ENCODE data around the gene NRG3.

DNA sequence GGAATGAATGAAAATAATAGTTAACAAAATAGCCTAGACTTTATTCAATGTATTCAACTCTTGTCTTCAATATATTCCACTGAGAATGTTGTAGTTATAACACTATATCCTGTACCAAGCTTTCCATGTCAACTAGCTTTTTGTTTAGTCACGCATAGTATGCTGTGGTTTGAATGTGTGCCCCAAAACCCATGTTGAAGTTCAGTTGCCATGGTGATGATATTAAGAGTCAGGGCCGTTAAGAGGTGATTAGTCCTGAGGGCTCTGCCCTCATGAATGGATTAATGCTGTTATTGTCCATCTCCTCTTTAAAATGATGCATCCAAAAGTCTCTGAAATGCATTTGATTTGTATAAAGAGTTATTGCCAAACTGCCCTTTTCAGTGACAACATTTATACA, 887.6 kb downstream of the NRG3 start:
- no peak for TF ChIP-seq MYNN (tag by site-specific recombination; IDR thresholded peaks at IDR 0.05; ENCODE audit: borderline replicate concordance)
- TF ChIP-seq, protein P1, sequence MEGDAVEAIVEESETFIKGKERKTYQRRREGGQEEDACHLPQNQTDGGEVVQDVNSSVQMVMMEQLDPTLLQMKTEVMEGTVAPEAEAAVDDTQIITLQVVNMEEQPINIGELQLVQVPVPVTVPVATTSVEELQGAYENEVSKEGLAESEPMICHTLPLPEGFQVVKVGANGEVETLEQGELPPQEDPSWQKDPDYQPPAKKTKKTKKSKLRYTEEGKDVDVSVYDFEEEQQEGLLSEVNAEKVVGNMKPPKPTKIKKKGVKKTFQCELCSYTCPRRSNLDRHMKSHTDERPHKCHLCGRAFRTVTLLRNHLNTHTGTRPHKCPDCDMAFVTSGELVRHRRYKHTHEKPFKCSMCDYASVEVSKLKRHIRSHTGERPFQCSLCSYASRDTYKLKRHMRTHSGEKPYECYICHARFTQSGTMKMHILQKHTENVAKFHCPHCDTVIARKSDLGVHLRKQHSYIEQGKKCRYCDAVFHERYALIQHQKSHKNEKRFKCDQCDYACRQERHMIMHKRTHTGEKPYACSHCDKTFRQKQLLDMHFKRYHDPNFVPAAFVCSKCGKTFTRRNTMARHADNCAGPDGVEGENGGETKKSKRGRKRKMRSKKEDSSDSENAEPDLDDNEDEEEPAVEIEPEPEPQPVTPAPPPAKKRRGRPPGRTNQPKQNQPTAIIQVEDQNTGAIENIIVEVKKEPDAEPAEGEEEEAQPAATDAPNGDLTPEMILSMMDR (tag by site-specific recombination; IDR thresholded peaks at IDR 0.05), result no peak
- no peak for TF ChIP-seq ZNF274 (IDR thresholded peaks at IDR 0.05; ENCODE audit: low read length)
- no peak for TF ChIP-seq ZNF274 (tag by site-specific recombination; IDR thresholded peaks at IDR 0.05; ENCODE audit: borderline replicate concordance)
- TF ChIP-seq ZNF214 (tag by site-specific recombination; IDR thresholded peaks at IDR 0.05; ENCODE audit: borderline replicate concordance), result no peak
- TF ChIP-seq ZNF624 (tag by site-specific recombination; IDR thresholded peaks at IDR 0.05), result no peak
- TF ChIP-seq GLIS1 (tag by site-specific recombination; IDR thresholded peaks at IDR 0.05), result no peak
- TF ChIP-seq ZNF223 (tag by site-specific recombination; IDR thresholded peaks at IDR 0.05), result no peak
- TF ChIP-seq, protein P2, sequence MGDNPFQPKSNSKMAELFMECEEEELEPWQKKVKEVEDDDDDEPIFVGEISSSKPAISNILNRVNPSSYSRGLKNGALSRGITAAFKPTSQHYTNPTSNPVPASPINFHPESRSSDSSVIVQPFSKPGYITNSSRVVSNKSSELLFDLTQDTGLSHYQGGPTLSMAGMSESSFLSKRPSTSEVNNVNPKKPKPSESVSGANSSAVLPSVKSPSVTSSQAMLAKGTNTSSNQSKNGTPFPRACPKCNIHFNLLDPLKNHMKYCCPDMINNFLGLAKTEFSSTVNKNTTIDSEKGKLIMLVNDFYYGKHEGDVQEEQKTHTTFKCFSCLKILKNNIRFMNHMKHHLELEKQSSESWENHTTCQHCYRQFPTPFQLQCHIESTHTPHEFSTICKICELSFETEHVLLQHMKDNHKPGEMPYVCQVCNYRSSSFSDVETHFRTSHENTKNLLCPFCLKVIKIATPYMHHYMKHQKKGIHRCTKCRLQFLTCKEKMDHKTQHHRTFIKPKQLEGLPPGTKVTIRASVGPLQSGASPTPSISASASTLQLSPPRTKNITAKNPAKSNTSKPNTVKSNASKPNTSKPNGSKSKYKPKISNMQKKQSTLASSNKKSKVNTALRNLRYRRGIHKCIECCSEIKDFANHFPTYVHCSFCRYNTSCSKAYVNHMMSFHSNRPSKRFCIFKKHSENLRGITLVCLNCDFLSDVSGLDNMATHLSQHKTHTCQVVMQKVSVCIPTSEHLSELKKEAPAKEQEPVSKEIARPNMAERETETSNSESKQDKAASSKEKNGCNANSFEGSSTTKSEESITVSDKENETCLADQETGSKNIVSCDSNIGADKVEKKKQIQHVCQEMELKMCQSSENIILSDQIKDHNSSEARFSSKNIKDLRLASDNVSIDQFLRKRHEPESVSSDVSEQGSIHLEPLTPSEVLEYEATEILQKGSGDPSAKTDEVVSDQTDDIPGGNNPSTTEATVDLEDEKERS (tag by site-specific recombination; IDR thresholded peaks at IDR 0.05), result no peak
- TF ChIP-seq ZNF658 (tag by site-specific recombination; IDR thresholded peaks at IDR 0.05), result no peak
- TF ChIP-seq YY1 (tag by site-specific recombination; IDR thresholded peaks at IDR 0.05), result no peak
- TF ChIP-seq ZNF621 (tag by site-specific recombination; IDR thresholded peaks at IDR 0.05), result no peak
- TF ChIP-seq ZBTB7A (tag by site-specific recombination; IDR thresholded peaks at IDR 0.05; ENCODE audit: low read depth), result no peak

All from HEK293 (cell line).